Esophagus muscularis mucosa (tissue), 4 donors: ENCODE results near the gene NOTO.

ENCODE experiments used
- CTCF ChIP-seq, 3 experiments: fragments of 200-600 bp in 2 of 3; fragments of 450-650 bp in 1 of 3; sonication (generic) in 2 of 3; IDR thresholded peaks; one replicate each; pipeline ENCODE4 v1.5.1; 2017 to 2019; ENCODE audit warnings: antibody characterized with exemption in 3 of 3, mild to moderate bottlenecking in 2 of 3, moderate library complexity in 1 of 3
- EP300 ChIP-seq: sonication (generic); formaldehyde crosslinking; IDR thresholded peaks from one replicate; pipeline ENCODE4 v1.6.1; 2017; ENCODE audit warnings: antibody characterized with exemption
- POLR2A ChIP-seq: fragments of 450-650 bp; IDR thresholded peaks from one replicate; pipeline ENCODE4 v1.6.1; 2017; ENCODE audit warnings: antibody characterized with exemption, moderate library complexity, mild to moderate bottlenecking, low read depth
- POLR2AphosphoS5 ChIP-seq, 2 donors: sonication (generic); formaldehyde crosslinking; IDR thresholded peaks; one replicate each; pipeline ENCODE4 v1.6.1; 2017; ENCODE audit warnings: antibody characterized with exemption in 2 of 2

DNA sequence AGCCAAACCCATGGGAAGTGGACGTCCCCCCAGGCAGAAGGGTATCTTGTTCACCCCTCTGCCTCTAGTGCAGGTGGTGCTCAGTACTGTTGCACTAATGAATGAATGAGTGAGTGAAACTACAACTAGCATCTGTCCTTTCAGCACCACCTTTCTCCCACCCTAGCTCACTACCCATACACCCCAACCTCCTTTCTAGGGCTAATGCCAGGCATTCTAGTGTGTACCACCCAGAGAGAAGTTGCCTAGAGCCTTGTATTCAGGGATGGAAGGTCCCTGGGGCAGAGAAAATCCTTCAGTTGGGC lies 54.2 kb downstream of the NOTO start:
- TF ChIP-seq POLR2A = no peak
- TF ChIP-seq POLR2AphosphoS5 (IDR thresholded peaks at IDR 0.05) = no peak
- no peak for TF ChIP-seq CTCF (IDR thresholded peaks at IDR 0.05)
- TF ChIP-seq EP300 = no peak
